Stimulated activated CD4-positive, alpha-beta T cell treated with anti-CD3 and anti-CD28 coated beads, TNF-alpha, amount 100 ng/mL, for 4 hours (primary cell): Measurements from ENCODE around the gene SPATA45.
"Not testable (repeated sequence)": the region's sequence is repeated elsewhere in the genome, so short reads cannot be mapped to it uniquely, and the experiment has no call there.

Experiments
- DNase-seq, 3 experiments: peaks; one replicate each; pipeline ENCODE4 v3.0.0-alpha.2; 2020; ENCODE audit warnings: low read depth in 3 of 3

The SPATA45 gene

GRCh38 chr1:212847549-212847948 is at the start of gene SPATA45:
Gene SPATA45 (minus strand): TSS chr1:212847649. CDS start chr1:212836149, 11,500 bp downstream.
- no peak for DNase-seq

DNA sequence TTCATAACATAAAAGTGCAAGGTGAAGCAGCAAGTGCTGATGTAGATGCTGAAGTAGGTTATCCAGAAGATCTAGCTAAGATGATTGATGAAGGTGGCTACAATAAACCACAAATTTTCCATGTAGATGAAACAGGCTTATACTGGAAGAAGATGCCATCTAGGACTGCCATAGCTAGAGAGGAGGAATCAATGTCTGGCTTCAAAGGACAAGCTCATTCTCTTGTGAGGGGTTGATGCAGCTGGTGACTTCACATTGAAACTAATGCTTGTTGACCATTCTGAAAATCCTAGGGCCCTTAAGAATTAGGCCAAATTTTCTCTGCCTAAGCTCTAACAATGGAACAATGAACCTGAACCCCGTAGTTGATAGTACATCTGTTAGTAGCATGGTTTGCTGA is 44.7 kb upstream of the SPATA45 start:
- no peak for DNase-seq

DNA sequence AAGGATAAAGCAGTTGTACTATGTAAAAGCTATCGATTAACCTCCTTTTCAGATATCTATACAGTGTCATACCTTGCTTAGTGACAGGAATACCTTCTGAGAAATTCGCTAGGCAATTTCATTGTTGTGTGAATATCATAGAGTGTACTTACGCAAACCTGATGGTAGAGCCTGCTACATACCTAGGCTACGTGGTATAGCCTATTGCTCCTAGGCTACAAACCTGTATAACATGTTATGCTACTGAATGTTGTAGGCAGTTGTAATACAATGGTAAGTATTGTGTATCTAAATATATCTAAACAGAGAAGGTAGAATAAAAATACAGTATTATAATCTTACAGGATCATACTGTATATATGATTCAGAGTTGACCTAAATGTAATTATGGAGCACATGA is 37.1 kb upstream of the SPATA45 start:
- no peak for DNase-seq

DNA sequence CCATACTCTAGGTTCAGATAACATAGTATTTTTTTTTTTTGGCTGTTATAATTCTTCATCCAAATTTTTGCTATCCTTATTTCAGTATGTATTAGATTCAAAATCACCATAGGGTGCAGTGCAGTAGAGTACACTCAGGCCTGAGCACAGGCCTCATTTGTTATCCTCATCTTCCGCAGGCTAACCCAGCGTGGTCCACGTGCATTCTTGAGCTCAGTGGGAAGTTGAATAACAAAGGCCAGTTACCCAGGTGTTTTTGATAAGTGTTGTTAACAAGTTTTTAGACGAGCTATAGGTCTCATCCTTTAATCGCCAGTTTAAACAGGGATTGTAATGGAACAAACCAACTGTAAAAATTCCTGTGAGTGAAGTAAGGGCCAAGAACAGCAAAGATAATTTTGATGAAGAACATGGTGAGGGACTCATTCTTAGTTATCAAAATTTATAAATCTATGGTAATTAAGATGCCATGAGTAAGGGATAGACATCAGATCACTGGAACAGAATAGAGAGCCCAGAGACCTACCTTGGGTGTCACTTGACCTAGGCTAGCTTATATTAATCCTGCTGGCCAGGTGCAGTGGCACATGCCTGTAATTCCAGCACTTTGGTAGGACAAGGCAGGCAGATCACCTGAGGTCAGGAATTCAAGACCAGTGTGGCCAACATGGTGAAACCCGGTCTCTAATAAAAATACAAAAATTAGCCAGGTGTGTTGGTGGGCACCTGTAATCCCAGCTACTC is 32.7 kb upstream of the SPATA45 start:
- DNase-seq, result no peak

DNA sequence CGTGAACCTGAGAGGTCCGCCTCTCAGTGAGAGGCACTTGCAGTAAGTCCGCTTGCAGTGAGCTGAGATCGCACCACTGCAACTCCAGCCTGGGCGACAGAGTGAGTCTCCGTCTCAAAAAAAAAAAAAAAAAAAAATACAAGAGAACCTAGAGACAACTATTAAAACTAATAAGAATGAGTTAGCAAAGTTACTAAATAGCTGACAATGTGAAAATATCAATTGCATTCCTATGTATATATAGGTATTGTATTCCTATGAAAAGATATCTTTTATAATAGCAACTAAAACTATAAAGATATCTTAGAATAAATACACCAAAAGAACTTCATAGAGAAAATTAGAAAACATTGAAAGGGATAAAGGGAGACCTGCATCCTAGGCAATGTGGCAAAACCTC is 31.0 kb upstream of the SPATA45 start:
- no peak for DNase-seq

DNA sequence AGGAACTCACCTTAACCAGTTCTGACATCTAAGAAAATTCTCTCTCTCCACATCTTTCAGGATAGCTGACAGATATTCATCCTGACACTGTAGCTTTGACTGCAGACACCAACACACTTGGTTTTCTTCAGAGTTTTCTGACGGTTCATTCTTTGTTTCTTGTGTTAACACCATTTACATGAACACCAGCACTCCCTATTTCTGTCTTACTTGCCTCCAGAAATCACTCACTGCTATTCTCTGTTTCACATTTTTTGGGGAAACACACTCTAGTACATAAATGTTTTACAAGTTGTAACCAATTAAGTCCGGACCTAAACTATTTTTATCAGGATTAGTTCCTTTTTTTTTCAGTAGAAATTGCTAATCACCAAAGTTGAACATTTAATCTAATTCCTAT is 26.1 kb upstream of the SPATA45 start:
- no peak for DNase-seq

DNA sequence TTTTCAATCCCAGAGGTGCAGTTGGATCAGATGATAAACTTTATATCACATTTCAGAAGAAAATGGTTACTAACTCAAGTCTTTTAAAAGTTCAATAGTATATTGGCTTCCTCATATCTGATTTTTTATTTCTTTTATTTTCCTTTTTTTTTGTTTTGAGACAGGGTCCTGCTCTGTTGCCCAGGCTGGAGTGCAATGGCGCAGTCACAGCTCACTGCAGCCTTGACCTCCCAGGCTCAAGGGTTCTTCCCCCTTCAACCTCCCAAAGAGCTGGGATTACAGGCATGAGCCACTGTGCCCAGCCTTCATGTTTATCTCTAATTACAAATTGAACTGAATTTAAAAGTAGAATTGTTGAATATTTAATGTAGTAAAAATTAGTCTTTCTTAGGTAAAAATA is 24.5 kb upstream of the SPATA45 start:
- no peak for DNase-seq

DNA sequence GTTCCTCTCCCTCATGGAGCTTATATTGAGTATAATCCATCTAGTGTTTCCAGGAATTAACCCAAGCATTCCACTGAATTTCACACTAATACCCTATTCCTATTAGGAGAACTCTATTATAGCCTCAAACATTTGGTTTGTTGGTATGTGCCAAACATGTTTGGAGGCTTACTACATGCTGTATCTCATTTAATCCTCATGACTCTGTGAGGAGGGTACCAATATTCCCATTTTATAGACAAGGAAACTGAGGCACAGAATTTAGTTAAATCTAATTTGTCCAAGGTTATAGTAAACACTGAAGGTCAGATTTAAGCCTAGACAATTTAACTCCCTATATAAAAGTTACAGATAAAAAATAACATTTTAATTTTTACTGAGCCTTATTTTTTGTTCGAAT is 19.7 kb upstream of the SPATA45 start:
- no peak for DNase-seq

DNA sequence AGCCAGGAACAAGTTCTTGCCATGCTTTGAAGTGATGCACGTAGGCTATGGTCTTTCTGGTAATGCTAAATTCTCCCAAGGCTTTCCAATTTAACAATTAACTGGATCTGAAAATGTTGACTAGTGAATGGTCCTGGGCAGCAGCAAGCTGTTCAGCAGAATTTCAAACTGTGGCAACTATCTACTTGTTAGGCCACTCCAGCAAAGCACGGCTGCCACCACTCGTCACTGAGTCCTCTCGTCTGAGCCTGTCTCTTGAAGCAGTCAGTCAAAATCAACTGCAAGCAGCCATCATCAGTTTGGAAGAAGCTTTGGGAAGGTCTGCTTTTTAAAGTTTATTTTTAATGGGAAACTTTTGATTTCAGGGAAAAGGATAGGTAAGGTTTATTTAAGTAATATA is 16.8 kb upstream of the SPATA45 start:
- DNase-seq, result no peak

DNA sequence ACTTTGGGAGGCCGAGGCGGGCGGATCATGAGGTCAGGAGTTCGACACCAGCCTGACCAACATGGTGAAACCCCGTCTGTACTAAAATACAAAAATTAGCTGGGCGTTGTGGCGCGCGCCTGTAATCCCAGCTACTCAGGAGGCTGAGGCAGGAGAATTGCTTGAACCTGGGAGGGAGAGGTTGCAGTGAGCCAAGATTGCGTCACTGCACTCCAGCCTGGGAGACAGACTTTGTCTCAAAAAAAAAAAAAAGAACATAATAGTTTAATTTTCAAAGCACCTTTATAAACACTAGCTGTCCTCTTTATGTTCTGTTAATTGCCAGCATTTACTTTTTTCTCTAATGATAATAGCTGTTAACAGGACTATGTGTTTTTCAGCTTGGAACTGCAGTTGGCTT is 15.9 kb upstream of the SPATA45 start:
- not testable (repeated sequence) for DNase-seq

GRCh38 chr1:212862111-212862690 is 14.8 kb upstream of the SPATA45 start:
- no peak for DNase-seq

- DNase-seq, result no peak
Measured at GRCh38 chr1:212860713-212861581, 13.5 kb upstream of the SPATA45 start.

GRCh38 chr1:212858461-212859265 is 11.2 kb upstream of the SPATA45 start:
- no peak for DNase-seq

- peak; percentile 76 to 83 (median 81) for DNase-seq
Measured at GRCh38 chr1:212857992-212858460, 10.6 kb upstream of the SPATA45 start, which contains the start of gene FLVCR1. Gene FLVCR1 (plus strand): TSS chr1:212858275. CDS start chr1:212858453, 178 bp downstream.

DNA sequence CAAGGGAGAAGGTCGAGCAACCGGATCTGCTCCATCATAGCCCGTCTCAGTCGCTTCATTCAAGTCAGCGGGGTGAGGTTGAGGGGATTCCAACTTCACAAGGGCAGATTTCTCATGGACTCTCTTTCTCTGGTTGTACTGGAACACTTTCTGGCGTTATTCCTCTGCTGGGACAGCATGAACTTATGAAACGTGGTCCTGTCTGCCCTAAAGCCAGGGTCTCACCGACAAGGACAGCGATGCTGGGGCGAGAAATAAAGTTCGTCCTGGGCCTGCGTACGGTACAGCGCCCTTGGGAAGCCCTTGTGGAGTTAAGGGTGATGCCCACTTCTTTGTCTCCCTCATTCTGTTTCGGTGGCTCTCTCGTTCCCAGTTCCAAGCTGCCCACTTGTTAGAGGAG is 9.3 kb upstream of the SPATA45 start:
- DNase-seq, result no peak

DNA sequence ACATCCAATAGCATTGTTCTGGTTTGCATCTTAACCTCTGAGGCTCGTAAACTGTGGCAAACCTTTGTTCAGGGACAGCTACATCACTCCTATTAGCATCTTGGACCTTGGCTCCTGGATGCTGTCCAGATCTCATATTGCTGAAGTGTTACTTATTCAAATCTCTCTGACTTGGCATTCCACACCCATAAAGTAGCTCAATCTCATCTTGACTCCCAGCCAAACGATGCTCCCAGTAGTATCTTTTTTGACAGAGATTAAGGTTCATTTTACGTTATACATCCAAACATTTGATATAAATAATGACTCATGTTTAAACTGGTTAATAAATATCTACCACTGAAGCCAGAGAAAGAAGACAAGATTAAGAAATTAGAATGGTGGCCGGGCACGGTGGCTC is 6.2 kb upstream of the SPATA45 start:
- no peak for DNase-seq

DNA sequence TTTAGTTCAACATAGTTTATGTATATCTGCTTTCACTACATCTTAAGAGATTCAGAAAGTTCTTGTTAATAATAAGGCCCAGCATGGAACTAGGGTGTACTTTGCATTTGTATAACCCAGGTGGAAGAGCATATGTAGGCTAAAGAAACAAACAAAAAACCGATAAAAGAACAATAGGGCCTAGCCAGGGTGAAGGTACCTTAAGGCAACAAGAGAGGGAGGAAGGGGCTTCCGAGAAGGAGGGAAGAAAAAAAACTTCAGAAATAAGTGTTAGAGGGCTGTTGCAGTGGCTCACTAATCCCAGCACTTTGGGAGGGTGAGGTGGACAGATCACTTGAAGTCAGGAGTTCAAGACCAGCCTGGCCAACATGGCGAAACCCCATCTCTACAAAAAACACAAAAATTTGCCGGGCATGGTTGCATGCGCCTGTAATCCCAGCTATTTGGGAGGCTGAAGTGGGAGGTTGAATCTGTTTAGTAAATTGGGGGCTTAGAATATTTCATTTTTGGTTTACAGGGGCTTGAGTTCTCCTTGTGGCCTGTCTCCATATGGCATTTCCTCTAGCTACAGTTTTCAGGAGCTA is 4.7 kb upstream of the SPATA45 start:
- DNase-seq, result no peak

DNA sequence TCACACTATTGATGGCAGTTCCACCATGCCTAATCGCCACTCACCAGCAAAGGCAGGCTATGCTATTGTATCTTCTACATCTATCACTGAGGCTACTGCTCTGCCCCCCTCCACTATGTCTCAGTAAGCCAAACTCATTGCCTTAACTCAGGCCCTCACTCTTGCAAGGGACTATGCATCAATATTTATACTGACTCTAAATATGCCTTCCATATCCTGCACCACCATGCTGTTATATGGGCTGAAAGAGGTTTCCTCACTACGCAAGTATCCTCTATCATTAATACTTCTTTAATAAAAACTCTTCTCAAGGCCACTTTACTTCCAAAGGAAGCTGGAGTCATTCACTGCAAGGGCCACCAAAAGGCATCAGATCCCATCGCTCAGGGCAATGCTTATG is 2.9 kb downstream of the SPATA45 start:
- not testable (repeated sequence) for DNase-seq

DNA sequence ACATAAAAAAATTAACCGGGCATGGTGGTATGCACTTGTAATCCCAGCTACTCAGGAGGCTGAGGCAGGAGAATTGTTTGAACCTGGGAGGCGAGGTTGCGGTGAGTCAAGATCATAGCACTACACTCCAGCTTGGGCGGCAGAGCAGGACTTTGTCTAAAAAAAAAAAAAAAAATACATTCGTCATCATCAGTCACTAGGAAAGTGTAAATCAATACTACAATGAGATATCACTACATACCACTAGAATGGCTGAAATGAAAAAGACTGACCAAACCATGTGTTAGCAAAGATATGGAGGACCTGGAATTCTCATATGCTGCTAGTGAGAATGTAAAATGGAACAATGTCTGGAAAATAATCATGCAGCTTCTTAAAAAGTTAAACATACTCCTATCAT is 9.3 kb downstream of the SPATA45 start:
- DNase-seq, result no peak

DNA sequence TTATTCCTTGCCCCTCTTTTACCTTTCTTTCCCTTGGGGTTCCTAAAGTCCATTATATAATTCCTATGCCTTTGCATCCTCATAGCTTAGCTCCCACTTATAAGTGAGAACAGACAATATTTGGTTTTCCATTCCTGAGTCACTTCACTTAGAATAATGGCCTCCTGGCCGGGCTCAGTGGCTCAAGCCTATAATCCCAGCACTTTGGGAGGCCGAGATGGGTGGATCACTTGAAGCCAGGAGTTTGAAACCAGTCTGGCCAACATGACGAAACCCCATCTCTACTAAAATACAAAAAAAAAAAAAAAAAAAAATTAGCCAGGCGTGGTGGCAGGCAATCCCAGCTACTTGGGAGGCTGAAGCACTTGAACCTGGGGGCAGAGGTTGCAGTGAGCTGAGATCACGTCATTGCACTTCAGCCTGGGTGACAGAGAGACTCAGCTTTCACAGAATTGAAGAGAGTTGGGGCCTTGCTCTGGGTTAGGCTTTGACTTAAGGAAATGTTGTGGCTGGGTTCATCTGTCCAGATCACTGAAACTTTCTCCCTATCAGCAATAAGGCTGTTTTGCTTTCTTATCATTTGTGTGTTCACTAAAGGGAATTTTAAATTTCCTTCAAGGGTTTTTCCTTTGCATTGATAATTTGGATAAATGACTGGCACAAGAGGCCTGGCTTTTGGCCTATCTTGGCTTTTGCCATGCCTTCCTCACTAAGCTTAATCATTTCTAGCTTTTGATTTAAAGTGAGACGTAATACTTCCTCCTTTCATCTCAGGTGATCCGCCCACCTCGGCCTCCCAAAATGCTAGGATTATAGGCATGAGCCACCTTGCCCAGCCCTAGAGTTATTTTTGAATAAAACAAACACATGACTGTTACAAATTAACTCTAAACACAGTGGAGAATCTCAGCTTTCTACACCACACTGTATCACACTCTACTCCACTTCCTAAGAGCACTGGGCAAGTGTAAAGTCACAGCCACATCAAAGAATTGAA is 13.9 kb downstream of the SPATA45 start:
- not testable (repeated sequence) for DNase-seq
